NCI-H82 treated with DMSO at 0.1 percent for 48 hours (cell line): ENCODE data around the gene APP.

Experiments
- DNase-seq: peaks from one replicate; lab custom pipeline; 2025; ENCODE audit not compliant: unreplicated experiment; lab: John Stamatoyannopoulos, UW

APP gene

DNA sequence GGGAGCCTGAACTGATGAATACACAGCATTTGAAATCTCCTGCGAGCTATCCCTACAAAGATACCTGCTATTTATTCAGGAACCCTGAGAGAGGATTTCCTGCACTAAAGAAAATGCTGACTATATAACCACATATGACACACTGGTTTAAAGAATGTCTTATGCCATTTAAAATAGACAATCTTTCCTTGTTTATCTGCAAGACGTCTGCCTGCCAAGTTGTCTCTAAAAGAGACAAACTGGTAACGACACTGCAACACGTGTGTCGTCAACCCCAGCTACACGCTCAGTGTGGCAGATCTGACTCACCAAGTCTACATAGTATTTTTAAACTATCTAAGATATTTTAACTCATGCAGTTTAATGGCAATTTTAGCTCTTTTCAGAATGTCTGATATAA is 42.7 kb downstream of the APP start:
- no peak for DNase-seq

DNA sequence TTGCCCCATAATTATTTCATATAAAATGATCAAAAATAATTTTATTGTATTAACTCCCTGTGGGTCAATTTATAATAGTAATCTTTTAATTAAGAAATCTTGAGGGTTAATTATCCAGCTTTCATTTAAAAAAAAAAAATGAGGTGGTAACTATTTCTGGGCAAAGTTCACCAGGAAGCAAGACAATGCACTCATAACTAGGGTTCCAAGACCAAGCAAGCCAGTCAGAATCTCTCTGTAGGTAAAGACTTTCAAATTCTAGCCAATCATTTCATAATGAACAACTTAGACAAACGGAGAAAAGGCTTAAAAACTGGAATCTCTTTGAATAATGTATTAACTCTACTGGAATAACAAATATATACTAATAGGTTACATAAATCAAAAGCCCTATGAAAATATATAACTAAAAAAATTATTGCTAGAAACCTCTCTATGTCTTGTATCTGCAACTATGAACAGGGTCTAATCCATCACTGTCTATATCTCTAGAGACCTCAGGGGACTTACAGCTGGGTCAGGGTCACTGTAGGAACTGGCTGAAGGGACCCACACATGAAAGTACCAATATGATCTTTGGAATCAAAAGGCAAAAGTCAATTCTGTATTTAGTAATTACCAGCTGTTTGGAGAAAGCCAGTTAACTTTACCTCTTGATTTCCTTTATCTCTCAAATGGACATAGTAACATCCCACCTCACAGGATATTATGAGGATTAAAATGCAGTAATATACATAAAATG is 43.3 kb downstream of the APP start:
- DNase-seq, result no peak

GRCh38 chr21:26126168-26126553 is 44.4 kb downstream of the APP start:
- DNase-seq, result no peak

DNA sequence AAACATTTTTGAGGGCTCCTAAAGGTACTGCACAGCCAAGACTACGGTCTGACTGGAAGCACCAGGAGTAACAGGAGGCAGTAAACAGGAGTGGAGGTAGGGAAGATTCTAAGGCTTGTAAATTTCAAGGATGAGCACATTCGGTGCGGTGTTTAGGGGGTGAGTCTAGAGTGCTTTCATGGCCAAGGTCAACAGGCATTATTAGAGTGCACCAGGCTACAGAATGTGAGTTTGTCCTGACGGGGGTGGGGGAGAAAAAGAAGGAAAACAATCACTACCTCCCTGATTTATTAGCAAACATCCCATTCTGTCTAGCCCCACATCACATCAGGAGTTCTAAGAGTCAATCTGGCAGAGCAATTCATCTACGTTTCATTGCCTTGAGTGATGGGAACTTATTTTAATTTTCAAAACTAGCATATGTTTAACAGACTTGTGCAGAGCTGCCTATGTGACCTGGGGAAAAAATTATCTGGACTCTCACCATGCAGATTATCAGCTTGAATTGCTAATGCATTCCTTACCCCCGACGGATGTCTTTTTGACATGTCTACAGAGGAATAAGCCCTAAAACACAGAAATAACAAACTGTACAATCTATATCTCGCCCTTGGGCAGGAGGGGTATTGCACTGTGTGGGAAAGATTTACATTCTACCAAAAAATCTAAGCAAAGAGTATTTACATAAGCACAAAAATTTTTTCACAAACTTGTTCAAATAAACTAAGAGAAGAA is 45.0 kb downstream of the APP start:
- no peak for DNase-seq

DNA sequence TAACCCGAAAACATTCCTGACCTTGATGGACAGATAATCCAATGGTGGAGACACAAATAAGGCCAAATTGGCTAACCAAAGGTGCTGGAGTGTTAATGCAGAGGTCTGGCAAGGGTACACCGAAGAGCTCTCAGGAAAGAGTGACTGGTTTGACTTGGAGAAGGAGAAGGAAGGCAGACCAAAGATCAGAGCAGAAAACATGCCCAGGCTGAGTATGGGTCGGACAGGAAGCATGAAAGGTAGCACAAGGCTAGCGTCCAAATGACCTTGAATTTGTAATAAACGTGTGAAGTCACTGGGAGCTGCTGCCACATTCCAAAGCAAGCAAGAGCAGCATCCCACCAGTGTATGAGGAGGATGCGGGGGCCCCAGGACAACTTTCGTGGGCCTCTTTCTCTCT is 45.7 kb downstream of the APP start:
- DNase-seq, result no peak

DNA sequence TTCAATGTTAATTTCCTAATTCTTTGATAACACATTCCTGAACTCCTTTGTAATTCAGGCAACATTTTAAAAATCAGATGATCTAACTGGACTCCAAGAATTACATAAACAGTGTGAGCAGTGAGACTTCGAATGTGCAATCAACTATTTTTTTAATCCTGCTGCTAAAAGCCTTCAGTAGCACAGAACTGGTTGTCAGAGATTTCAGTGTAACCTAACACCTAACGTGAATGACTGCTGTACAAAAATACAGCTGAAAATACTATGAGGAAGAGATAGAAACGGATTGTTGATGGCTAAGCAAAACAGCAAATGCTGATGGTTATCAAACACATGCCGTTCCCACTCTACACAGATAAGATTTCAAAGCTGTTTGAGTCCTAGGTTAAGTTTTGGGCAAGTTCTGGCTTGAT is 46.1 kb downstream of the APP start:
- no peak for DNase-seq

DNA sequence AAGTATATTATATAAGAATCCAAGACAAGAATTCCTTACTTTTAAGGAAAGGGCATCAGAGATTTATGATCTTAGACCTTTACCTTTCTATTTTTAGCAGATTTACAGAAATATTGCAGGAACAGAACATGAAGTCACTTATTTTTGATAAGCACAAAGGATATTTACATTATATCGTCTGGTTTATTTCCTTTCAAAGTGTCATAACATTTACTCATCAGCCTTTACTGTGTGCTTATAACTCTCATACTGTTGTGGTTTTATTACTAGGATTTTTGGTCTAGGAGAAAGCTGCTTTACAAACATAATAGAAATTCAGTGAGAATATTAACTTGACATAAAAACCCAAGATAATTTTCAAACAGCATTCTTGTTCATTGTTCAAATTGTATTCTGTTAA is 47.6 kb downstream of the APP start:
- DNase-seq, result no peak

DNA sequence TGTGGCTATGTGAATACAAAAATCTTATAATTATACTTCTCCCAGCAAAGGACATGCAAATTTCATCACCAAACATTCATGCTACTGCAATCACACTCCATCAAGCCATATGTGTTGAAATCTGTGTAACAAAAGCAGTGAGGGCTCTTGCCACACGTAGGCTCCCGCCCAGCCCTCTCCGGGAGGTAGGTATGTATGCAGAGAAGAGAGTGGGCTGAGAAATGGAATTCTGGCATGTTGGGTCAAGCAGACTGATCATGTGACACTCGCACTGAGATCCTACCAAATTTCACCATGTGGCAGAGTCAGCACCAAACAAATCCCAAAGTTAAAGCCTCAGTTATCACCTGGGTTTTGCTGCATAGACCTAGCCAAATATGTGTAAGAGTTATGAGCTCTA is 49.7 kb downstream of the APP start:
- no peak for DNase-seq

DNA sequence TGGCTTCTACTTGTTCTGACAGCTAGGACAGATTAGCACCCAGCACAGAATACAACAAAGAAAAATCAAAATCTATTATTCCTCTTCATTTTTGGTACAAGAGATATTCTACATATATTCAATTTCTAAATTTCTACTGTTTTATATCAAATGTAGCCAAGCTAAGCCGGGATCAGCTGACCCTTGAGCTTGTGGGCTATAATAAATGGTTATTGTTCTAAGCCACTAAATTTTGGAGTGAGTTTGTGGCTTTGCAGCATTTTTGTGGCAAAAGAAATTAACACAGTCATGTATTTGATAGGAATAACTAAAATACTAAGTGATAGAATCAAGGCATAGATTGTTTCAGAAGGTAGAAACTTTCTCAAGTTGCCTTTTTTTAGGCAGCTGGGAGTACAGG is 50.7 kb downstream of the APP start:
- DNase-seq, result no peak

- no peak for DNase-seq
These were observed 51.5 kb downstream of the APP start for GRCh38 chr21:26118938-26119540.

DNA sequence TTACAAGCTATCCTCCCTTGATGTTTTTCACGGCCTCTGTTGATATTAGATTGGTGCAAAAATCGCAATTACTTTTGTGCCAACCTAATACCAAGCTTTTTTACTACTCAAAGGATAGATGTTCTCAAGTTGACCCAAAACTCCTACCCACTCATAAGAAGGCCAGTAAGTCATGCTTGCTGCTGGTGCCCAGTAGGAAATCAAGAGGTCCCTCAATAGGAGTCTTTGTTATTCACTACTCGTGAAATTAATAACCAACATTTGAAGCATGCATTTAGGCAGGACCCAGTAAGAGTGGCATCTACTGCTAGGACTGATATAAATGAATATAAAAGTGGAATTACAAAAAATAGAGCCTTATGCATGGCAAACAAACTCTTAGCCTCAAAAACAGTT is 52.6 kb downstream of the APP start:
- no peak for DNase-seq

- no peak for DNase-seq
These were observed 53.1 kb downstream of the APP start for GRCh38 chr21:26117324-26117971.

- DNase-seq, result no peak
These were observed 54.0 kb downstream of the APP start for GRCh38 chr21:26116456-26117011.

- DNase-seq, result no peak
These were observed 54.7 kb downstream of the APP start for GRCh38 chr21:26115899-26116298.

DNA sequence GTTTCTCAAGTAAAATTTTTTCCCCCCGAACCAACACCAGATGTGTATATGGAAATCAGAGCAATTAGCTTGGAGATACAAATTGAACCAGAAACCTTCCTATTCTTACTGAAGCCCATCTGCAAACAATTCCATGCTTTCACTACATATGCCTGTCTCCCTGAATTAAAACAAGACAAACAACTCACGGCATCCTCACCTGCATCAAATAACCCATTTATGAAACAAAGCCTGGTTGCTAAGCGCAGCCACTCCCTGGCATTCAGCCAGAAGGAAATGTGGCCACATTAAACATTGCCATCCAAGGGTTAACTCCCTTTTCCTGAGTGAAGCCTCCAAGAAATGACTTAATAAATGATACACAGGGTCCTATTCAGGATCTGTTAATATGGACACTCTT is 55.3 kb downstream of the APP start:
- DNase-seq, result no peak

GRCh38 chr21:26112975-26113374 is 57.6 kb downstream of the APP start:
- no peak for DNase-seq

DNA sequence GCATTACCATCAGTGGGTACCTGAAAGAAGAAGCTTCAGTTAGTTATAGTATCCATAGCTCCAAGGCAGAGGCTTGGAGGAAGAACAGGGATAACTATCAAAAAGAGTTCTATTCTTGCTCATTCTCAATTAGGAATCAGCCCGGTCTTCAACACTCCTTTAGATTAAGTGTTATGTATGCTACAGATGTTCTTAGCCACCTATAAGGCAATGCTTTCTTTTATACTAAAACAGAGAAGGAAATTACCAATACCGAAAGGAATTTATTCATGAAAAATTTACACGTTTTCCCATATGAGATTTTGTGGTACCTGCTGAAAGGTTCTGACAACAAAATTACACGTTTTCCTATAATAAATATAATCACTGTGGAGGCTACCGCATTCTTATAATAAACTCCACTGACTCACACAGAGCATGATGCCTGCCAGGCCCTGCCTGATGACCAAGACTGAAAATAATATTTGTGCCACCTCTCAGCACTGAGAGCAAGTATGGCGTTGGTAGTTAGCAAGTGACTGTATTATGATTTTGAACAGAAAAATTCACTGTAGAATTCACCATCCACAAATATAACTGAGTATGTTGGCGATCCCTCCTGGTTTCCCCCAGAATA is 58.3 kb downstream of the APP start:
- DNase-seq, result no peak

DNA sequence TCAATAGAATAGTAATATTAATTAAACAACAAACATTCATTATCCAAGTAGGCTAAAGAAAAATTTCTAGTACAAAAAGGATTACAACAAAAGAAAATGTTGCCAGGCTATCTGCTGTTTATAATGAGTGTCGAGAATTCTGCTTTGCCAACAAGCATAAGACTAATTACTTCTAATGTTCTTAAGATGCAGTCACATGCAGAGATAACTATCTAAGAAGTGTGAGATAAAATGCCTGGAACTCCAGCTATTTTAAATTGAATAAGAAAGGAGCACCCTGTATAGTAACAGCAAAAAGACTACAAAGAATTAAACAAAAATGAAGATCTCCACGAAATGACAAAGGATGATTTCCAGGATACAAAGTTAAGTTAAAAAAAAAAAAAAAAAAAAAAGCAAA is 59.9 kb downstream of the APP start:
- DNase-seq, result no peak

- no peak for DNase-seq
These were observed 63.1 kb downstream of the APP start for GRCh38 chr21:26107429-26107828.

DNA sequence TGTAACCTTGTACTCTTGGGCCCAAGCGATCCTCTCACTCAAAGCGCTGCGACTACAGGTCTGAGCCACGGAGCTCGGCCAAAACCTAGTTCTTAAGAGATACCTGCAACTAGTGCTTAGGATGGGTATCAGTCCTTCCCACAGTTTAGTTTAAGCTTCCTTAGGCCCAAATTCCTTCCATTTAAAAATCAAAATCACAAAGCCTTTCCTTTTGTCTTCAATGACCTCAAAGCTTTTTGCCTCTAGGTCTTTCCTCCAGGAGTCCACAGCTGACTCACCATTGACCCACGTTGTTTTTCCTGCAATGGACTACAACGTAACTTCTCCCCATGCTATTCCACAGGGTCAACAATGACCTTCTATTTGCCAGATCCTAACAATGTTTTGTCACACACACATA is 64.0 kb downstream of the APP start:
- no peak for DNase-seq

DNA sequence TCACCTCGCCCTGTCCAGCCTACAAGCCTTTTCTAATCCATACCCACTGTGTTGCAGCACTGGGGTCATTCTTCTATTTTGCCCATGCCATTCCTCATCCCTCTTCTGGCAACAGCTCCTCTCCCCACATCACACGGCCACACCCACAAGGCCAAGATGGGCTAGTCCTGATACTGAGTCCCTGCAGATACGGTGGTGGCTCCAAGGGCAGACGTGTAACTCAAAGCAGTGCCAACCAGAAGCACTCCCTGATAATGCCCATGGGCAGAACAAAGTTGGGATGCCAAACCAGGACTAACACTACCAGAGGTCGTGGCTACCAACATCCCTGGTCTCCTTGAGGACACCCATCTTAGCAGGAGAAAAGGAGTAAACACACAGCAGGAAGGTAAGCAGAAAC is 64.8 kb downstream of the APP start:
- DNase-seq, result no peak
